OCI-LY1 (cell line): Measurements from ENCODE around the gene FBL.

Source experiments
- CTCF ChIP-seq: fragments of 200-600 bp; sonication (generic), shearing (Covaris generic); IDR thresholded peaks from 2 replicates; pipeline ENCODE4 v1.5.1; 2017; ENCODE audit warnings: mild to moderate bottlenecking, antibody characterized with exemption, low read length, moderate library complexity, mixed read lengths
- EZH2 ChIP-seq: fragments of 200-600 bp; sonication (generic), shearing (Covaris generic); IDR thresholded peaks from 2 replicates; pipeline ENCODE4 v1.8.0; 2017; ENCODE audit warnings: borderline replicate concordance, mixed run types, mild to moderate bottlenecking, antibody characterized with exemption, low read length, moderate library complexity, mixed read lengths

- no peak for TF ChIP-seq EZH2
- no peak for TF ChIP-seq CTCF
Measured at GRCh38 chr19:39848392-39848791, 2.2 kb upstream of the FBL start.
